Activated T-cell treated with anti-CD3 and anti-CD28 coated beads, Interleukin-2, amount 50 U/mL, for 48 hours (primary cell): ENCODE results near the gene SYT1.
"Not testable (repeated sequence)": the region's sequence is repeated elsewhere in the genome, so short reads cannot be mapped to it uniquely, and the experiment has no call there.

Experiments used
- DNase-seq, 2 experiments: peaks; one replicate each; pipeline ENCODE4 v3.0.0-alpha.2; 2020

The SYT1 gene

DNA sequence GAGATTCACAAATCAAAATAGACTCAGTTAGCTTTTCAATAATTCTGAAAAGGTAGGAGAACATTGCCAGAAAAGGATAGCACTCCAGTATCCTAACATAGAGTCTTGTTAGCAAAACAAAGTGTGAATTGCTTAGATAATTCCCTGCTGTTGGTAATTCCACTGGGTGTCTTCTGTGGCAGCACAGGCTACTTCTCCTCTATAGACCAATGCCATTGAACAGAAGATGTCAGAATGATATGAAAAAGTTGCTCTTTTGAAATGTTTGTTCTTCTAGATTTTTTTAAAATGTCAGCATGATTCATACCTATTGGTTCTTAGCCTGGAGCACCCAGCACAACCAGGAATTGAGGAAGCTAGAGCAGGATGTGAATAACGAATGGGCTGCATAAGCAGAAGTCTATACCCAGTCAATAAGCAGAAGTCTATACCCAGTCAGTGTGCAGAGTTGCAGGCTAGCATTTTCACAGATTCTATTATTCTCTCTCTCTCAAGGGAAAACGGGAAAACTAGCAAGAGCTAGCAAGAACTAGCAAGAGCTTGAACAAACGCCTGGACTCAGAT lies 112.8 kb downstream of the SYT1 start:
- DNase-seq: no peak

DNA sequence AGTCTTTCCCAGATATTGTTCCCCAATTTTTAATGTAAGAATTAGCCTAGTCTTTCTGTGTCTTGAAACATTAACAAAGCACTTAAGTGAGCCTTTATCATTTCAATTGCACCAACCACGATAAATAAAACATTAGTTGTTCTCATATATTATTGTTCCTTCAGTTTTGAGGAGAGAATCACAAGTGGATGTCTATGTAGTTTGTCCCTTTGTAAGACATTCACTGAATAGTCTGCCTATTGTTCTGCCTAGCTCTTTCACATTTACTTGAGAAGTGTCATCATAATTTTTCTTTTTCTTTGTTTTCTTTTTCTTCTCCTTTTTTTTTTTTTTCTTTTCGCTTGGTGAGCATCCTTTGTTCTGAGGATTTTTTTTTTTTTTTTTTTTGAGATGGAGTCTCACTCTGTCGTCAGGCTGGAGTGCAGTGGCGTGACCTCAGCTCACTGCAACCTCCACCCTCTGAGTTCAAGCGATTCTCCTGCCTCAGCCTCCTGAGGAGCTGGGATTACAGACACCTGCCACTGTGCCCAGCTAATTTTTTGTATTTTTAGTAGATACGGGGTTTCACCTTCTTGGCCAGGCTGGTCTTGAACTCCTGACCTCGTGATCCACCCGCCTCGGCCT lies 129.7 kb downstream of the SYT1 start:
- DNase-seq: no peak

DNA sequence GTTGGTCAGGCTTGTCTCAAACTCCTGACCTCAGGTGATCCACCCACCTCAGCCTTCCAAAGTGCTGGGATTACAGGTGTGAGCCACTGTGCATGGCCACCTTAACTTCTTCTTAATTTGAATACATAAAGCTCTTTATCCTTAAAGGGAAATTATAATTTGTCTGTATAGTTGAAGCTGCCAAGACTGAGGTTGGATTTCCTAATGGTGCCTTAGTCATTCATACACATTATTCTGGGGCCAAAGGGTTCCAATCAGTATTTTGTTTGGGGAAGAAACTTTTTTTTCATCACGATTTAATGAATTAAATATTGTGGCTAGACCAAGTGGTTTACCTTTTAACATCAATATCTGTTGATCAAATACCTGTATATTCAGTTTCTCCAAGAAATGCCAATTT lies 135.9 kb downstream of the SYT1 start:
- DNase-seq: no peak

DNA sequence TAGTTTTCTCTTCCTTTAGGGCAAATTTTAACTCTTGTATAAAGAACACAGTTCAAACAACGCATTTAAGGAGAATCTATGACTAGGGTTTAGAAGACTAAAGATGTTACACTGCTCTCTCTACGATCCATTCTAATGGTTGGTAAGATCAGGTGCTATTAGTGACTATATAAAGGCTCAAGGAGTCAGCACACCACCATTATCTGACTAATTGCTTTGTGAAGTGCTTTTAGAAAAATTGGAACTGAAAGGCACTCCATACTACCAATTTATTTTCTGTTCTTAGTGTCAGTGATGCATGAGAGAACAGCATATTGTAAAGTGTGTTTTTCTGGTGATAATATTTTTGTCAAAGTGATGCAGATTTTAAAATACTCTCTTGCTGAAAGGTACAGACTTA lies 136.8 kb downstream of the SYT1 start:
- DNase-seq: no peak

DNA sequence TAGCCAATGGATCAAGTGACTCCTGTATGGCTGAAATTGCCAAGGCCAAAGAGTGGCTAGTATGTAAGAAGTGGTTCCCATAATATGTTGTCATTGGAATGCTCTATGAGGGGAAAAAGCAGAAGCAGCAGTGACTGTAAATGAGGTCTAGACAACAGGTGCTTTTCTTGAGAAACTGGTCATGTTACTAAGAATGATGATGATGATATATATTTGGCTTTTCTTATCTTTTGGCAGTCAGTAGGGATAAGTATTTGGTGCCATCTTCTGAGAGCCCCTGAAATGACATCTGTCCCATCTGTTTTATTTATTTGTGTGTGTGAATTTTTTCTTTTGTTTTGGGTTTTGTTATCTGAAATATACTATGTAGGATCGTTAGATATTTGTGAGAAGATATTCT lies 141.7 kb downstream of the SYT1 start:
- no peak for DNase-seq

DNA sequence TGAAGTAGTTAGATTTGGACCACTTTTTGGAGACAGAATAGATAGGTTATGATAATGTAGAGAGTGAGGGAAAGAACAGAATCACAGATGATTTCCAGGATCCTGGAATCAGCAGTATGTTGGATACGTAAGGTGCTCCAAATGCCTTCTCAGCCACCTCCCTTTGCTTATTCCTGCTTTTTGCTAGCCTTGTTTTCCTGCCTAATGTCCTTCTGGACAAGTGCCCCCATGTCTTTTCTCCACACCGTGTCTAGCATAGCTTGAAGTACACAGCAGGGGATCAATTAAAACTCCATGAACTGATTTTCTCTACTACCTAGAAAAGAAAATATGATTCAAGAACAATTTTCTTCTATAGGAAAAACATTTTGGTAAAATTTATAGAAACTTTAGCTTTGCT lies 144.0 kb downstream of the SYT1 start:
- DNase-seq: no peak

DNA sequence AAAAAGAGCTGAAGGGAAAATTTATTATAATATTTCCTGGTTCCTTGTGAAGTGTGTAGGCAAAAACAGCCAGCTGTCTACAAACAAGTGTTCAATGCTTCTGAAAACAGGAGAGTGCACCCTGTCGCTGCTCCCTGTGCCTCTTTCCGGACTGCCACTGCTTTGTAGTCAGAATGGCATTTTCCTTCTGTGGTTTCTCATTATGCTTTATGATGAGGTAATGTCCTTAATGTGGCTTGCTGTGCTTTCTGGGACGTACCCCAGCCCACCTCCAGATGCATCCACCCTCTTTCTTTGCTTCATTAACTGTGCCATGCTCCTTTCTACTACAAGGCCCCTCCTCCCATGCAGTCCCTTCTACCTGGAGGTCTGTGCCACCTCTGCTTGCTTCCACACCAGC lies 148.1 kb downstream of the SYT1 start:
- no peak for DNase-seq

DNA sequence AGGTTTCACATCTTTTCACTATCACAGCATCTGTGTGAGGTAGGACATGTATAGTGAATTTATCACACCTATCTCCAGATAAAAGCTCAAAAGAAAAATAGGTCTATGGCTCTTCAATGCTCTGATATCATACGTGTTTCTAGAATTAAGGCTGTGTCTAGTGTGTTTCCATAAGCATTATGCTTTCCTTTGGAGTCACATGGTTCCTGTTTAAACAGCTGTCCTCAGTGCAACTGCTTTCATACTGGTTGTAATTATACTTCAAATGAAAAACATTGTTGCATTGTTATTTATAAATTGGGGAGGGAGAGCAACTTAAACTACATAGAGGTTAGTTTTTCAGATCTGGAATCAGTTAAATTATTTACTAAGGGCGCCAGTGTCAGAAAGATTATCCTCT lies 151.6 kb downstream of the SYT1 start:
- no peak for DNase-seq

DNA sequence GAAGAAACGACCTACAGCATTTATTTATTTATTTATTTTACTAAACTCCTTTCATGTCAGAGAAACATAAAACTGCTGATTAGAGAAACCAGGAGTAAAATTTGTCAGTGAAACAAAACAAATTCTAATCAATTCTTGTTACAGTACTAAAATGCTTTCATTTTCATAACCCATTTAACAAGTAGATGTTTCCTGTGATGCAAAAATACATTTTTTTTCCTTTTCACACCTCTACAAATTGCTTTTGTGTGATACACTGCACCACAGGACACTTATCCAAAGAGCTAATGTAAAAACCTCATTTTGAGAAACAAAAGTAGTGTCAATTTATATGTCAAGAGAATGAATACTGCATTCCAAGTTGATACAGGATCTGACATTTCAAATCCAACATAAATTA lies 155.1 kb downstream of the SYT1 start:
- no peak for DNase-seq

DNA sequence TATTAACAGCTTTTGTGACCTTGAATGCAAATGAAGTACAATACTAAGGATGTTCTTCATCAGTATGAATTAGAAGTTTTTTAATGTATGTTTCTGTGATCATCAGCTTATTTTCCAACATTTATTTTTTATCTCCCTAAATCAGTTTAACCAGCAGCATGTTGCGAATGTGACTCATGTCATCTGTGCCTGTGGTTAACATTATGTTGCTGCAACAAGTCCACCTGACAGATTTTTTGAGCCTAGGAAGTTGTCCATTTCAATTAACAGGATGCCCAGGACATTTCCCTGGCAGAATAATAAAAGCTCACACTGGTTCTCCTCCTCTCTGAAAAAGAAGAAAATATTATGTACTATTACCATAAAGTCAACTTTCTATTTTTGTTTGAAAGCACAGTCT lies 155.5 kb downstream of the SYT1 start:
- no peak for DNase-seq

DNA sequence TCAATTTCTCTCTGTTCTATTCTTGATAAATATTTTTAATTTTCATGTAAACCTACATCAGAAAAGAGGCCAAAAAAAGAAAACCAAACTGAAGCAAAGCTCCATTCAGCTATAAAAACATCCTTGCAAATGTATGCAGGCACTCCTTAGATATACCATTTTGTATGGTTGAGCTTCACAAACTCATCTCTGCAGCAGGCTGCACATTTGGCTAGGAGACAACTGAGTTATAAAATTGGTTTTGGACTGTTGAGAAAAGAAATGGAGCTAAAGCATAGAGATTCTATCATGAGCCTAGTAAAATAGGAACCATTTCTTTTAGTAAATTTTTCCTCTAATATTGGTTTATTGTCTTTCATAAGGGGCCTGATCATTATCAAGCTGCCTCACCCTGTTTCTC lies 156.4 kb downstream of the SYT1 start:
- no peak for DNase-seq

DNA sequence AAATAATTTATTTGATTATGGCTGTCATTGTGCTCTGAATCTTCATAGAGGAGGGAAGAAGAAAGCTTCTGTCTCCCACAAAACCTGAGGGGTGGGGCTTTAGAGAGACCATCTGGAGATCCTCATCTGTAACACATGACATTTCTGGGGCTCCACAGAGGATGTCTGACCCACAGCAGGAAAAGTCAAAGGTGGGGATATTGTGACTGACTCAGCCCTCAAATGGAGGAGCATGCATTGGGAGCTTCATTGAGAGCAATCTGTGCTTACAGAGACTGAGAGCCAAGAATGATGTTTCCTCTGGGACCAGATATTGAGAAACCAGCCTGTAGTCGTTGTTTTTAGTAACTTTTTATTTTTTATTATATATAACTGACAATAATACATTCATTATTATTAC lies 158.7 kb downstream of the SYT1 start:
- DNase-seq: no peak

DNA sequence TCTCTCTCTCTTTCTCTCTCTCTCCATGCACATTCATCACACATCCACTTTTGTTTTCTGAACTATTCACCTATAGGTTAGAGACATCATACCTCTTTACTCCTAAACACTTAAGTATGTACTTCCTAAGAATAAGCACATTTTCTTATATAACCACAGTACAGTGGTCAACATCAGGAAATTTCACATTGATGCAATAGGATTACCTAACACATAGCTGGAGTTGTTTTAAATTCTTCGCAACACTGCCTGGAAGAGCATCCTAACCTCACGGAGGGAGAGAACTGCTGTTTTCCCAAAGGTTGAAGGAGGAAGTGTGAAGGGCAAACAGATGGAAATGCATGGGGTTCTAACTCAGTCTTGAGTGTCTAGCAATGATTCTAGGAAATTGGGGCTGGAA lies 159.2 kb downstream of the SYT1 start:
- no peak for DNase-seq

DNA sequence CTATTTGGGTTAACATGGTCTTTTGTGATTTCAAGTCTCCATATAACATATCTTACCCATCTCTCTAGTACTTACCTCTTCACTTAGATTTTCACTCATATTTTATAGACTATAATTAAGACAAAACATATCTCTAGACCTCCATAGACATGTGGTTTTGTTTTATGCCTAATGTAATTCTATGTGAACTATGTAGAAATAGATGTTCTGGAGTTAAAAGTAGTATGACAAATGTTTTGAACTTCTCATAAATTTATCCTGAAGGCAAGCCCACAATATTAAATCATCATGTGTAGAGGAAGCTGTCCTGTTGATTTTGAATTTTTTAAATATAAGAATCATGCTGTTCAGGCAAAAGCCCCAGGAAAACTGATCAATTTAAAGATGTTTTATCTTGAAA lies 169.2 kb downstream of the SYT1 start:
- DNase-seq: no peak

DNA sequence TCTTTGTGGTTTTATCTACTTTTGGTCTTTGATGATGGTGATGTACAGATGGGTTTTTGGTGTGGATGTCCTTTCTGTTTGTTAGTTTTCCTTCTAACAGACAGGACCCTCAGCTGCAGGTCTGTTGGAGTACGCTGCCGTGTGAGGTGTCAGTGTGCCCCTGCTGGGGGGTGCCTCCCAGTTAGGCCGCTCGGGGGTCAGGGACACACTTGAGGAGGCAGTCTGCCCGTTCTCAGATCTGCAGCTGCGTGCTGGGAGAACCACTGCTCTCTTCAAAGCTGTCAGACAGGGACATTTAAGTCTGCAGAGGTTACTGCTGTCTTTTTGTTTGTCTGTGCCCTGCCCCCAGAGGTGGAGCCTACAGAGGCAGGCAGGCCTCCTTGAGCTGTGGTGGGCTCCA lies 180.2 kb downstream of the SYT1 start:
- DNase-seq: not testable (repeated sequence)

DNA sequence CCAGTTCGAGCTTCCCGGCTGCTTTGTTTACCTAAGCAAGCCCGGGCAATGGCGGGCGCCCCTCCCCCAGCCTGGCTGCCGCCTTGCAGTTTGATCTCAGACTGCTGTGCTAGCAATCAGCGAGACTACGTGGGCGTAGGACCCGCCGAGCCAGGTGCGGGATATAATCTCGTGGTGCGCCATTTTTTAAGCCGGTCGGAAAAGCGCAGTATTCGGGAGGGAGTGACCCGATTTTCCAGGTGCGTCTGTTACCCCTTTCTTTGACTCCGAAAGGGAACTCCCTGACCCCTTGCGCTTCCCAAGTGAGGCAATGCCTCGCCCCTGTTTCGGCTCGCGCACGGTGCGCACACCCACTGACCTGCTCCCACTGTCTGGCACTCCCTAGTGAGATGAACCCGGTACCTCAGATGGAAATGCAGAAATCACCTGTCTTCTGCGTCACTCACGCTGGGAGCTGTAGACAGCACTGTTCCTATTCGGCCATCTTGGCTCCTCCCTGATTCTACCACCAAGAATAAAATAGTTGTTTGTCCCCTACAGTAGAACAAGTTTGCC lies 180.7 kb downstream of the SYT1 start:
- DNase-seq: not testable (repeated sequence)

DNA sequence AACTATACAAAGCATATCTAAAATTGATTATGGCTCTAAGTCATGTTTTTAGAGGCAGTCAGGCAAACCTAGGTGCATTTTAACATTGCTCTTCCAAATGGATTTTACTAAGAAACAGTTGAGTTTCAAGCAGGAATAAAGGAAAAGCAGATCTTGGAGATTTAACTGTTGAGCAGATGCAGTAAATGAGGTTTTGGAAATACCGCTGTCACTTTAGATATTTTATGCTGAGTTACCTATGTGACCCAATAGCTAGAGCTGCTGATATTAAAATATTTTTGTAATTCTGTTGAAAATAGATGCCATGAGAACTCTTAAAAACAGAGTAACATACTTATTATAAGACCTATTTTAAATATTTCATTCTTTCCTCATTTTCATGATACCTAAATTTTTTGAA lies 181.4 kb downstream of the SYT1 start:
- DNase-seq: no peak

DNA sequence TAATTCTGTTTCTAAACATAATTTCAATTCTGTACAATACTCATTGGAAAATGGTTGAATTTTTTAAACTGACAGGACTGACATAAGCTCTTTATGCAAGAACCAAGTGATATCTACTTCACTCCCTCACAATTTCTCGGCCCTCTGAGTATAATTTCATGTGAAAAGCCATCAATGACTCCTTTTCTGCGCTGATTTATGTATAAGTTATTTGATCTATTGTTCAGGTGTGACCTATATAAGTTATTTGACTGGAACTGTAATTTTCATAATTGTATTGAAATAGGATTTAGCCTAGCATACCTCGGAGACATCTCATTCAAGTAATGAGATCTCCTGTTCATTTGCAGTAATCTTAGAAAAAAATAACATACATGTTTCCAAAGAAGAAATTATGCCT lies 184.4 kb downstream of the SYT1 start:
- no peak for DNase-seq

DNA sequence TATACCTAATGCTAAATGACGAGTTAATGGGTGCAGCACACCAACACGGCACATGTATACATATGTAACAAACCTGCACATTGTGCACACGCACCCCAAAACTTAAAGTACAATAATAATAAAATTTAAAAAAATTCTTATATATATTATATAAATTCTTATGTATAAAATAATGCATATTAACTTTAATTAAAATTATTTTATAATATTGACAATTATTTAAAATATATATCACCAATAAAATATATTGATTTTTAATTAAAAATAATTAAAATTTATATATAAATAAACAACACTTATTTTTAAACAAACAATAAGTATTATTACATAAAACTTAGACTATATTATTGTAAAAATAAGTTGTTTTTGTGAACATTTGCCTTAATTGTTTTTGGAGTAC lies 188.8 kb downstream of the SYT1 start:
- DNase-seq: no peak

DNA sequence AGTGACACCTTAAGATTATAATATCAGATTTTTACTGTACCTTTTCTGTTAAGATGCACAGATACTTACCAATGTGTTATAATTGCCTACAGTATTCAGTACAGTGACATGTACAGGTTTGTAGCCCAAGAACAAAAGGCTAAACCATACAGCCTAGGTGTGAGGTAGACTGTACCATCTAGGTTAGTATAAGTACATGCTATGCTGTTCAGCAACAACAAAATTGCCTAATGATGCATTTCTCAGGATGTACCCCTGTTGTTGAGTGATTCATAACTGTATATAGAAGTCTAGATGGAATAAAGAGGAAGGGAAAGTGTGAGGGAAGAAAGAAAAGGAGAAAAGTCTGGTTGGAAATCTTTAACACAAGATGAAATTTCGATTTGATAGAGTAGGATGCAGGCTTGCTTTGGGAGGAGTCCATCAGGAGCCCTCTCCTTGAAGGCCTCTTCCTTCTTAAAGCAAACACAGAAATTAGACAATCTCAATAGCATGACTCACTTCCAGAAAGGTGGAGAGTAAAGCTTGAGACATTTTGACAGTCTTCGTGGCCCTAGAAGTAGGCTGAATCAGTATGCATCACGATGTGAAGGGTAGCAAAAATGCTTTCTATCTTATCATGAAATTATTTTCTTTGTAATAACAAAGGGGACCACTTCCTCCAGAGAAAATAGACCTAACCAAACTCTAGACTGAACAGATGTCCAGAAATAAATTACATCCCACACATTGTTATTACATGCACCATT lies 191.5 kb downstream of the SYT1 start:
- DNase-seq: no peak

DNA sequence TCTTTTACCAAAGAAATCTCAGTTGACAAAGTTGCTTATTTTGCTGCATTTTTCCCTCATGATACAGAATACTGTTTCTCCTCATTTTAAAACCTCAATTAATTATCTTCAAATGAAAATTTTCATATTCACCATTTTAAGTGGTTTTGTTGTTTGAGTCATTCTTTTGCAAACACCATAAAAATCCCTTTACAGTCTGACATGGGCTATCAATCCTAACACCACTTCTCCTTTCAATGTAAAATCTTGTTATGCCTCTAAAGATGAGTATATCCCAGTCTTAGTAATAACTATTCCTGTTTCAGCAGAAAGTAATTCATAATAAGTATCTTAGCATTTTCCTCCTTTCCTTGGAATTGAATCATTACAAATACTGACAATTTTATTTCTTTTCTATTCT lies 192.2 kb downstream of the SYT1 start:
- no peak for DNase-seq

DNA sequence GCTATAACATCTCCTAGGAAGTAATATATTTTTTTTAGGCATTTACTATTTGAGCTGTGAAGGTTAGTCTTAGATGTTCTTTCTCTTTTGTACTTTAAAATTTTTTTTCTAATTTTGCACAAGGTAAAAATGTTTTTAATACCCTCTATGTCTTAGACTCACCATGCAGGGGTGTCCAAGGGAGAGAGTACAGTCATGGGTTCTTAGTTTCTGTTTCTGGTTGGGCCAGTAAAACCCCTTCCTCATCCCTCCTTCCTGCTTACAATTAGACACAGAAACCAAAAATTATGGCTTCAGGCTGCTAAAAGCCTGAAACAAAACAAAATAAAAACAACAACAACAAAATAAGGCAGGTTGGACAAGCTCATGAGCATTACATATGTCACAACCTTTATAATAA lies 193.0 kb downstream of the SYT1 start:
- no peak for DNase-seq

DNA sequence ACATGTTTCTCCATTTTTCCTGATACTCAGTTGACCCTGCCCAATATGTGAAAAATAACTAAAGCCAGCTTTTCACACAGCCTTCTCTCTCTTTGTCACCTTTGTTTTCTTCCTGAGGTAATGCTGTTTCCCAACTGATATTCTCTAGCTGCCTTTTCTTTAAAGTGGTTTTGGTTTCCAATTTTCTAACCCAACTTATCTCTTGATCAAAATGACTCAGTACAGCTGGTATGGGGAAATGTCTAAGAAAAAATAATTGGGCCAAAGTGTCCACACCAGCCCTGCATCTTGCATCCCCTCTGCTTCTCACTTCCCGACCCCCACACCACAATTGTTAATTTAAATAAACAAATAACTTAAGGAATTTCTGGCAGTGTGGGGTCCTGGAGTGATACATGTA lies 193.8 kb downstream of the SYT1 start:
- DNase-seq: no peak

DNA sequence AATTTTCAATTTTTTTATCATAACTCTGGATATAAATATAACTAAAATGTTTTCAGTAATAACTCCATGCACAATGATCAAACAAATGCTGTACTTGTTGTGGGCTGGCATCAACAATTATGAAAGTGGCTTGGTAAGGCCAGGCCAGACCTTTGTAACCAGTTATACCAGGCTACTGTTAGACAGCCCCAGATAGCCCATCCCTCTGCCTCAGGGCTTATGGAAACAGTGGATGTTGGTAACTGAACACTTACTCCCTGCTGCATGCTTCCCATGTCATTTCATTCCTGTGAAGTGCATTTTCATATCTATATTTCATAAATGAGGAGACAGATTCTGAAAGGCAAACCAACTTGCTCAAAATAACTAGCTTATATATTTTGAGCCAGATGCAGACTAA lies 195.0 kb downstream of the SYT1 start:
- no peak for DNase-seq

DNA sequence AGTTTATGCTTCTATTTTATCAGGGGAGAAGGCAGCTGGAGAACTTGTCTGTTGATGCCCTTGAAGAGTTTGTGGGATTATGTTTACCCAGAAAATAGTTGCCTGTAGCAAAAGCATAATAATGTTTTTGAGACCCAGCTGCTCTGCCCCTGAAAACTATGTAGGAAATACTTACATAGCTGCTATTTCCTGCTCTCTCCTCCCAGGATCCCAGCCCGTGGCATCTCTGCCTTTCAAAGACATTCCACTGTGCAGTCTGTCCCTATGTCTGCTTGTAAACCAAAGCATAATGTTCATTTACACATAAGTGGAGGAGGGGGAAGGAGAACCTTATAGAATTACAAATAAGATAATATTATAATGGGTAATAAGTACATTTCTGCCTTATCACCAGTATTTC lies 198.7 kb downstream of the SYT1 start:
- no peak for DNase-seq
